SIG-M5 (cell line): ENCODE data around the gene CEP85.
"Not testable (repeated sequence)": the region's sequence is repeated elsewhere in the genome, so short reads cannot be mapped to it uniquely, and the experiment has no call there.

Experiments used
- DNase-seq: peaks from one replicate; lab custom pipeline; 2025; lab: John Stamatoyannopoulos, UW

CEP85 gene

DNA sequence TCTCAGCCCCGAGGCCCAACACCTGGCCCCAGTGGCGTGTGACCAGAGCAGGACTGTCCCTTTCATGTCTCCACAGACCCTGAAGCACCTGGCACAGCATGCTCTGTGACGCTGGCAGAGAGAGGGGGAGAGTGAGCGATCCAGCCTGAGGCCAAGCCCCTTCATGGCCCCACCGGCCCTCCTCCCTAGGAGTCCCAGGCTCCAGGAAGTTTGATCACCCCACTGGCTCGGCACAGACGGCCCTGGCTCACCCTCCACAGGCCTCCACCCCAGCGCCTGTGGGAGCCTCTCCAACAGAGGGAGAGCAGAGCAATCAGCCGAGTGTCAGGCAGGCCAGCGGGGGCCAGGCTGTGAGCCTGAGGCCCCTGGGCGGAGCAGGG is 56.9 kb downstream of the CEP85 start:
- no peak for DNase-seq

DNA sequence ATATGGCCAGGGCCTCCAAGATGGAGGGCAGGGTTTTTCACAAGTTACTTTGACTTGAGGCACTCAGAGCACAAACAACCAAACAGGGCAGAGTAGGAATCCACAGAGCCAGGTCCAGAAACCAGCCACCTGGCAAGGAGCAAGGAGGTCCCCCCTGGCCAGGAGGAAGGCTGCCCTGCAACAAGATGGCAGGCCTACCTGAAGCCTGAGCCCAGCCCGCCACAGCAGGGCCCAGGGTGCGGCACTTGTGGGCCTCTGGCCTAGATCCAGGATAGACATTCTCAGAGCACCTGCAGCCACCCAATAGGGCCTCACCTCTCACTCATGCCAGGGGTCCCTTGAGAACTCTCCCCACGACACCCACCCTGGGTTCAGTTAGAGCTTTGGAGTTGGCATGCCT is 57.4 kb downstream of the CEP85 start:
- DNase-seq = no peak

DNA sequence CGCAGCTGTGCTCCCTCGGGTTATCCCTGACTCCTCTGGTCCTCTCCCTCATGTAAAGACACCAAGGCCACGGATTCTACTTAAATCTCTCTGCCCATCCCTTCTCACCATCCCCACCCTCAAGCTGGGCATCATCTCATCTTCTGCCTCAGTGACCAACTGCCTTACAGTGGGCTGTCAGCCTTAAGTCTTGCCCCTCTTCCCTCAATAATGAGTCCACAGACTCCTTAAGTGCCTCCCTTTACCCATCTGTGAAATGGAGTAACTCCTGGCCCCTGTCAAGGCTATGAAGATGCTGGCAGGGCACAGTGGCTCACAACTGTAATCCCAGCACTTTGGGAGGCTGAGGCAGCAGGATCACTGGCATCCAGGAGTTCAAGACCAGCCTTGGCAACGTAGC is 57.9 kb downstream of the CEP85 start:
- DNase-seq = no peak

- DNase-seq = not testable (repeated sequence)
Measured at GRCh38 chr1:26292735-26293134, 58.7 kb downstream of the CEP85 start.

GRCh38 chr1:26293911-26294463 is 60.0 kb downstream of the CEP85 start:
- DNase-seq = no peak

GRCh38 chr1:26295194-26296138 is 61.5 kb downstream of the CEP85 start:
- DNase-seq = no peak

- DNase-seq = no peak
Measured at GRCh38 chr1:26296340-26297056, 62.5 kb downstream of the CEP85 start.

- no peak for DNase-seq
Measured at GRCh38 chr1:26297057-26297790, 63.2 kb downstream of the CEP85 start.

DNA sequence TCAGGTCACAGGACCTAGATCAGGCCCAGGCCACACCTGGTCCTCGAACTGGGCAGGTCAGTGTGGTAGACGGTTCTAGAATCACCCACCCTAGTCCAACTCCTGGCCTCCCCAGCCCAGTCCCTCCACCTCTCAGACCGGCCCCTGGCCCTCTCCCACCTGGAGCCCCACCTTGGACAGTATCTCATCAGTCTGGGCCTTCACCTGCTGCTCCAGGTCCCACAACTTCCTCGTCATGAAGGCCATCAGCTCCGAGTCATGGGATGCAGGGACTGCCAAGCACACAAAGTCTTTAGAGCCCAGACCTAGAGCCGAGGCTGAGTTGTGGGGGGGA is 63.8 kb downstream of the CEP85 start:
- no peak for DNase-seq

GRCh38 chr1:26300578-26301275 is 66.7 kb downstream of the CEP85 start:
- DNase-seq = no peak

DNA sequence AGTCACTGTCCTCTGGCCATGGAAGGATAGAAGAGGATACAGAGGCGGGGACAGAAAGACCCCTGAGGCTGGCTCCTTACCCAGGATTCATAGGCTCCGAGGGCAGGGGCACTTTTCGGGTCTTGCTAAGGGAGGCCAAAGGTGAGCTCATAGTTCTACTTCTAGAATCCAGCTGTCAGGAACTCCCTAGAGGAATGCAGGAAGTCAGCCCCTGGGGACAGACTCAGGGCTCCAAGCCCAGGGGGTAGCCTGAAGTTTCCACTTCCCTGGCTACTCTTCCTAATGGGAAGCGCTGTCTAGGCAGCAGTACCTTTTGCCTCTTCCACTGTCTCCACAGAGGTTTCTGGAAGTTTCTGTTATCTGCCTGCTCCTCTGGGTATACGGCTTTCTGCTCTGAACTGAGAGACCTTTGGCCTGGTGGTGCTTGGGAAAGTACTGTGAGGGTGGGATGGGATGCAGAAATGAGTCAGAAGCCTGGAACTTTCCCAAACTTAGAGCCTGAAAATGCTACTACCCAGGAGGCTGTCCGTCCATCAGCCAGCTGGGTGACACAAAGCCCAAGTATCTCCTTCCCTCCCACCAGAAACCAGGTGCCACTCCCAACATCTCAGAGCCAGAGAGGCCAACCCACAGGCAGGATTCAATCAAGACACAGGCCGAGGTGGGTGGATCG is 68.9 kb downstream of the CEP85 start:
- DNase-seq = no peak

DNA sequence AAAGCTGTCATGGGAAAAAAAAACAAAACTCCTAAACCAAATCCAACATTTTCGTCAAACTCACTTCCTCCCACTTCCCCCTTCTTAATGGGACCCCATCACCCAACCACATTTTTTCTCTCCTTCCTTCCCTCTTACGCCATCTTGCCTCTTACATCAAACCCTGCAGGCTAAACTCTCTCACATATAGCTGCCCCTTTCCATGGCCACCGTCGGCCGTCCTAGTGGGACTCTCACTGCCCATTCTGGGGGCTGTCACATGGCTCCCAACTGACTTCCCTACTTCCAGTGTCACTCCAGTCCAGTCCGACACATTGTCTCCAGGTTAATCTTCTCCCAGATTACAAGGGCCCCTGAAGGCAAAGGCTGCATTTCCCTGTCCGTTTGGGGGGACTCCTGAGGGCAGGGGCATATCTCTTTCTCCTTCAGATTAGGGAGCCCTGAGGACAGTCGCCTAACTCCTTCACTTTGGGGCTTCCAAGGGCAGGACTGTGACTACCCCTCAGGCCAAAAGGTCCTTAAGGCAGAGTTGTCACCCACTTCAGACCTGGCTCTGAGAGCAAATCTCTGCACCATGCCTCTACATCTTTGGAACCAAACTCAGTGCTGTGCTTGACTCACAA is 71.8 kb downstream of the CEP85 start:
- DNase-seq = no peak

- DNase-seq = peak; percentile 83
Measured at GRCh38 chr1:26306290-26307229, 72.6 kb downstream of the CEP85 start, which contains the start of gene UBXN11. UBXN11 (minus strand) TSS chr1:26306636; CDS start chr1:26302883, 3,753 bp downstream.

DNA sequence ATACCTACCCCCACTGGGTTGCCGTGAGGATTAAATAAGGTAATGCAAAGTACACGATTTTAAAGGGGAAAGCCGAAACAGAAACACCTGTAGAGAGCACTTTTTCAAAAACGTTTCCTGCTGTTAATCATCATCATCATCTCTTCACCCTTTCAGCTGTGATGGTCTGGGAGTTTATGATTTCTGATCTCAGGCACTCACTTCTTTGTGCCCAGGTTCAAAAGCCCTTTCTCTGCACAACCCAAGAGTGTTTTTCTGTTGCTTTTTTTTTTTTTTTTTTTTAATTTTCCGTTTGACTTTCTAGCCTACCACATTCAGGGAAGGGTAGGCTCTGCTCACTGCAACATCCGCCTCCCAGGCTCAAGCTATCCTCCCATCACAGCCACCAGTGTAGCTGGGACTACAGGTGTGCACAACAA is 73.4 kb downstream of the CEP85 start:
- no peak for DNase-seq

DNA sequence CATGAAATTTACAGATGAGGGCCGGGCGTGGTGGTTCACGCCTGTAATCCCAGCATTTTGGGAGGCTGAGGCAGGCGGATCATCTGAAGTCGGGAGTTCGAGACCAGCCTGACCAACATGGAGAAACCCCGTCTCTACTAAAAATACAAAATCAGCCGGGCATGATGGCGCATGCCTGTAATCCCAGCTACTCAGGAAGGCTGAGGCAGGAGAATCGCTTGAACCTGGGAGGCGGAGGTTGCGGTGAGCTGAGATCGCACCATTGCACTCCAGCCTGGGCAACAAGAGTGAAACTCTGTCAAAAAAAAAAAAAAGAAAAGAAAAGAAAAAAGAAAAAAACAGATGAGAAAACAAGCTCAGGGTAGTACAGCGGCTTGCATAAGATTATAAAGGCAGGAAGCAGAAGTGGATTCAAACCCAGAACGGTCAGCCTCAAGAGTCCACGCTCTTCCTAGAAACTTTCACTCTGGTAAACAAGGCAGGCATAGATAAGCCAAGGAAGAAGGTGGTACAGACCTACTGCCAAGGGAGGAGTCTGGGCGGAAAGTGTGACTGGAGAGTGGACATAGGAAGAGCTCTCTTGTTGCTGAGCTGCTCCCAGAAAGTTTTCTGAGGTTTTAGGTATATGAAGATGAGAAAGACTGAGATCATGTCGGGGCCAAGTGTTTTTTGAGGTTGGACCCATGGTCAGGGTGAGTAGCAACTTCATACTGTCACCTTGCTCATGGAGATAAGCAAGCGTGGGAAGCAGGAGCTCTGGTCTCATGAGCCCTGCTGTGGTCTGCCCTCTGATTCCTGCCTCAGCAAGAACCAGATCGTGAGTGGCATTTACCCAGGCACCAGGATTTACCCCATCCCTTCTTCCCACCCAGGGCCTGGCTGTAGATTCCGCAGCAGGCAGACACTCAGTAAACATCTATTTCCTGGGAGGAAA is 74.2 kb downstream of the CEP85 start:
- not testable (repeated sequence) for DNase-seq

DNA sequence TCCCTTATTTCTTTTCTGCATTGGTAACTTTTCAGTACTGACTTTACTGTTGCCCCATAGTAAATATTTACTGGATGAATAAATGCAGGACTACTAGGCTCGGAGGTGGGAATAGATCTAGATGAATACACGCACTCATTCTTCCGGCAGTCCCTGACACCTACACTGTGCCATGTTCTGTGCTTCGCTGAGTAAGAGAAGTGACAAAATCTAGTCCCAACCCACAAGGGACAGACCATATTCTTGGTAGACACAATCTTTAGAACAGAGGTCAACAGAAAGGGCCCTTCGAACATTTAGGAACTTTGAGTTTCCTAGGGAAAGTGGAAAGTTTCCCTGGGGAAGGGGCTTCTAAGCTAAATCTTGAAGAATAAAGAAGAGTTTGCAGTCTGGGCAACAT is 80.5 kb downstream of the CEP85 start:
- no peak for DNase-seq

- no peak for DNase-seq
Measured at GRCh38 chr1:26315874-26316850, 82.2 kb downstream of the CEP85 start.
